GM12878 (cell line): ENCODE measurements around the gene ZBED4. TPM values are rescaled to one million over a fixed set of nuclear protein-coding genes. Genes with fewer than 3 reads are reported as not detected.

Experiments used
- ATAC-seq: fragments of 200-7000 bp; cut with Tn5 transposase; 3 replicates; pipeline ENCODE4 v1.9.1; 2020; ENCODE audit warnings: mild to moderate bottlenecking, moderate library complexity
- BruUV-seq: library from RNA; stranded (reverse); fragments of 400-500 nt; replicated peaks from 2 replicates; lab custom pipeline; 2021; lab: Mats Ljungman, UMichigan
- CTCF ChIA-PET: fragments of 300-600 bp; sonication (Branson Sonifier 250); formaldehyde crosslinking; extraction: SDS; loops from one replicate; lab custom pipeline; 2021; ENCODE audit warnings: inconsistent platforms; lab: Yijun Ruan, JAX
- POLR2A ChIA-PET: fragments of 350-600 bp; formaldehyde crosslinking; extraction: SDS; loops from one replicate; lab custom pipeline; 2021; ENCODE audit warnings: inconsistent platforms; lab: Charles Lee
- RAD21 ChIA-PET: fragments of 300-600 bp; sonication (Branson Sonifier 250); formaldehyde crosslinking; loops from one replicate; lab custom pipeline; 2023; ENCODE audit warnings: antibody characterized with exemption; ENCODE audit not compliant: unreplicated experiment; lab: Charles Lee
- SMC1A ChIA-PET: fragments of 300-600 bp; sonication (Branson Sonifier 250); formaldehyde crosslinking; loops from one replicate; lab custom pipeline; 2023; ENCODE audit not compliant: unreplicated experiment, uncharacterized antibody; lab: Charles Lee
- DNase-seq: peaks from one replicate; pipeline ENCODE4 v3.0.0-alpha.2; 2011; ENCODE audit warnings: low read depth, low spot score
- FAIRE-seq: peaks from 3 replicates; lab custom pipeline; 2011; peaks lifted over from hg19 to GRCh38; lab: Jason Lieb, UNC
- H2AFZ ChIP-seq: 2 replicates; pipeline ENCODE4 v1.6.0; 2011; ENCODE audit warnings: low read depth, low read length, control low read depth; ENCODE audit not compliant: control insufficient read depth
- H3K27ac ChIP-seq: 2 replicates; pipeline ENCODE4 v1.5.1; 2011; ENCODE audit warnings: control low read depth; ENCODE audit not compliant: control insufficient read depth, insufficient read depth
- H3K27me3 ChIP-seq, 2 experiments: replicated peaks in 1 of 2; 2 replicates each; pipeline versions ENCODE4 v1.6.0 to v1.6.1; 2011; ENCODE audit warnings: low read length in 1 of 2; ENCODE audit not compliant: control insufficient read depth in 2 of 2, insufficient read depth in 2 of 2
- H3K36me3 ChIP-seq, 2 experiments: 2 replicates each; pipeline ENCODE4 v1.5.1; 2011; ENCODE audit warnings: low read length in 1 of 2; ENCODE audit not compliant: control insufficient read depth in 2 of 2, insufficient read depth in 2 of 2
- H3K4me1 ChIP-seq: 2 replicates; pipeline ENCODE4 v1.6.1; 2011; ENCODE audit warnings: mild to moderate bottlenecking, low read length, moderate library complexity, mixed read lengths; ENCODE audit not compliant: control insufficient read depth, insufficient read depth
- H3K4me2 ChIP-seq: 2 replicates; pipeline ENCODE4 v1.6.0; 2011; ENCODE audit warnings: control low read depth; ENCODE audit not compliant: control insufficient read depth, insufficient read depth
- H3K4me3 ChIP-seq: fragments of 200-600 bp; sonication (generic); 2 replicates; pipeline ENCODE4 v1.5.1; 2016
- H3K79me2 ChIP-seq: 2 replicates; pipeline ENCODE4 v1.6.0; 2011; ENCODE audit warnings: low read length; ENCODE audit not compliant: control insufficient read depth, insufficient read depth
- H3K9ac ChIP-seq: 2 replicates; pipeline ENCODE4 v1.8.0; 2011; ENCODE audit warnings: low read length, control low read depth, mixed read lengths; ENCODE audit not compliant: control insufficient read depth, insufficient read depth
- H3K9me3 ChIP-seq: replicated peaks from 3 replicates; pipeline ENCODE4 v1.5.1; 2011; ENCODE audit warnings: mild to moderate bottlenecking, low read length; ENCODE audit not compliant: control insufficient read depth, insufficient read depth
- H4K20me1 ChIP-seq: 2 replicates; pipeline ENCODE4 v1.6.0; 2011; ENCODE audit not compliant: control insufficient read depth, insufficient read depth
- CBX5 ChIP-seq: sonication (generic); IDR thresholded peaks from 2 replicates; pipeline ENCODE4 v1.6.1; 2016; ENCODE audit warnings: low read depth, moderate library complexity, mild to moderate bottlenecking, inconsistent platforms
- FOXM1 ChIP-seq: IDR thresholded peaks from 2 replicates; pipeline ENCODE4 v1.6.1; 2012; ENCODE audit warnings: low read depth, mild to moderate bottlenecking, inconsistent platforms, low read length, moderate library complexity
- IKZF1 ChIP-seq: fragments of 450-650 bp; conservative IDR thresholded peaks from 2 replicates; pipeline ENCODE4 v1.6.1; 2017; ENCODE audit warnings: antibody characterized with exemption, mild to moderate bottlenecking
- IRF3 ChIP-seq: fragments of 450-650 bp; IDR thresholded peaks from 2 replicates; pipeline ENCODE4 v1.6.1; 2014; ENCODE audit warnings: mild to moderate bottlenecking
- KLF5 ChIP-seq: fragments of 450-650 bp; IDR thresholded peaks from 2 replicates; pipeline ENCODE4 v1.6.1; 2014; ENCODE audit warnings: mild to moderate bottlenecking; ENCODE audit not compliant: partially characterized antibody
- MEF2A ChIP-seq: IDR thresholded peaks from 2 replicates; pipeline ENCODE4 v1.6.1; 2011; ENCODE audit warnings: low read depth, mild to moderate bottlenecking, low read length, moderate library complexity; ENCODE audit not compliant: insufficient read depth
- NR2C2 ChIP-seq: IDR thresholded peaks from 2 replicates; pipeline ENCODE4 v1.6.1; 2011; ENCODE audit warnings: borderline replicate concordance, low read depth; ENCODE audit not compliant: control insufficient read depth, insufficient read length
- RUNX3 ChIP-seq: IDR thresholded peaks from 2 replicates; pipeline ENCODE4 v1.6.1; 2012; ENCODE audit warnings: low read length, inconsistent platforms
- SMC3 ChIP-seq: IDR thresholded peaks from 2 replicates; pipeline ENCODE4 v1.6.1; 2011; ENCODE audit warnings: low read length, improper control_type of control experiment, borderline replicate concordance
- ZNF217 ChIP-seq: fragments of 450-650 bp; IDR thresholded peaks from 2 replicates; pipeline ENCODE4 v1.6.1; 2017; ENCODE audit warnings: antibody characterized with exemption, mild to moderate bottlenecking
- WGBS: methylation state at CpG from one replicate; pipeline ENCODE4 v1.1.6; 2016; ENCODE audit warnings: low lambda C conversion rate; ENCODE audit not compliant: insufficient replicate concordance, insufficient coverage; ENCODE audit errors: missing lambda C conversion rate; 5-methylcytosine and 5-hydroxymethylcytosine counted together
- in situ Hi-C: fragments of 300-500 bp; cut with MboI; formaldehyde crosslinking; loops from 9 replicates; pipeline ENCODE4 v1.14.3; 2018; ENCODE audit warnings: mixed read lengths
- intact Hi-C: fragments of 100-400 bp; cut with micrococcal nuclease; formaldehyde crosslinking; loops from one replicate; pipeline ENCODE4 v1.14.2; 2022; ENCODE audit not compliant: unreplicated experiment
- polyA plus RNA-seq, 11 experiments: library from polyadenylated mRNA; depleted of rRNA in 4 of 11; unstranded in 6 of 11; stranded (reverse) in 5 of 11; fragments of >200 nt; fragmentation: Nextera tagmentation in 4 of 11; fragmentation: Illumina TruSeq in 1 of 11; extraction: Ambion mirVana in 4 of 11; extraction: Trizol in 1 of 11; gene quantifications; 1 replicate in 1 of 11; 2 replicates in 10 of 11; pipeline versions ENCODE4 v1.2.1 to v1.2.3, GENCODE V29; 2011 to 2016; ENCODE audit warnings: inconsistent platforms in 2 of 11, missing spikeins in 2 of 11, low read depth in 1 of 11
- total RNA-seq, 4 experiments: library from RNA; depleted of rRNA in 3 of 4; stranded (reverse); fragments of >200 nt in 3 of 4; fragmentation: Illumina TruSeq in 1 of 4; extraction: Trizol in 1 of 4; gene quantifications; 2 replicates each; pipeline versions ENCODE4 v1.2.1 to v1.2.3, GENCODE V29; 2013 to 2021

Gene ZBED4
- total and polyA plus RNA-seq, 10 of the 15 experiments (the other 5 are each of a cell fraction or from before 2014, with no cell fraction given) = 2.3 to 21.6 (median 12.8) TPM

- WGBS = 97% methylated on average over 10 of the region's 11 CpGs
- Histone ChIP-seq H3K79me2 (no peaks in the 10 kb centered on the region), H3K9ac (no peak overlapping the region), H3K9me3 (no peaks in the 10 kb centered on the region; the same call in 2 of the 3 replicates), H3K4me3 (no peak overlapping the region), H3K27me3 (no peaks in the 10 kb centered on the region), H4K20me1 (no peaks in the 10 kb centered on the region), H3K4me2 (no peak overlapping the region), H3K36me3 (peaks cover 0 to 17% of the 10 kb centered on the region in 2 experiments; a peak in 3 of 4 replicates), H3K4me1 (no peaks in the 10 kb centered on the region), H2AFZ (no peak overlapping the region), H3K27ac (no peak overlapping the region)
- FAIRE-seq (no peak), ATAC-seq (no peak), DNase-seq (no peak)
- CTCF ChIA-PET = no interaction called here
- intact Hi-C loops (no loop called here), in situ Hi-C loops (no loop called here)
- TF ChIP-seq NR2C2 (no peak), MEF2A (no peak), IRF3 (no peak), ZNF217 (no peak)
- RAD21 ChIA-PET = no interaction called here
- SMC1A ChIA-PET = no interaction called here
- POLR2A ChIA-PET = no interaction called here
- no TSS peak for BruUV-seq
Observed at GRCh38 chr22:49904040-49904369, 50.4 kb downstream of the ZBED4 start.

- 95% methylated on average over 18 of the region's 18 CpGs for WGBS
Observed at GRCh38 chr22:49905465-49905864, 51.8 kb downstream of the ZBED4 start.

More at GRCh38 chr22:49905465-49905864, 51.8 kb downstream of the ZBED4 start:
- in situ Hi-C loops (no loop called here), intact Hi-C loops (no loop called here)
- no peak for TF ChIP-seq IKZF1
- TF ChIP-seq KLF5 = no peak
- TF ChIP-seq CBX5 = no peak
- TF ChIP-seq RUNX3 = no peak
- TF ChIP-seq FOXM1 = no peak
- TF ChIP-seq SMC3 = no peak
- no peak overlapping the region for H3K27ac ChIP-seq
- CTCF ChIA-PET = no interaction called here
- POLR2A ChIA-PET = interaction anchor here (0.5 kb wide), 1 partner anchor 93 kb away, joined by 4 read pairs; no protein-coding TSS in a partner anchor
- H3K79me2 ChIP-seq = no peaks in the 10 kb centered on the region
- H3K36me3 ChIP-seq = peaks cover 0 to 17% of the 10 kb centered on the region in 2 experiments; a peak in 3 of 4 replicates
- H3K9ac ChIP-seq = no peak overlapping the region
- H3K27me3 ChIP-seq = no peaks in the 10 kb centered on the region
- no peak for ATAC-seq
- FAIRE-seq = no peak
- no peaks in the 10 kb centered on the region for H4K20me1 ChIP-seq
- H3K9me3 ChIP-seq = no peaks in the 10 kb centered on the region; the same call in 2 of the 3 replicates
- no peak for DNase-seq
- no TSS peak for BruUV-seq
- no peak overlapping the region for H3K4me2 ChIP-seq
- RAD21 ChIA-PET = no interaction called here
- SMC1A ChIA-PET = no interaction called here
- no peak overlapping the region for H3K4me3 ChIP-seq
- no peak overlapping the region for H2AFZ ChIP-seq
- no peaks in the 10 kb centered on the region for H3K4me1 ChIP-seq
